HG03520 (cell line): ENCODE data around the gene MAPK4.

Source experiments
- ATAC-seq: cut with Tn5 transposase; IDR thresholded peaks from one replicate; pipeline ENCODE4 v1.9.1; 2021; ENCODE audit warnings: mild to moderate bottlenecking, moderate library complexity; ENCODE audit not compliant: unreplicated experiment

Gene MAPK4

DNA sequence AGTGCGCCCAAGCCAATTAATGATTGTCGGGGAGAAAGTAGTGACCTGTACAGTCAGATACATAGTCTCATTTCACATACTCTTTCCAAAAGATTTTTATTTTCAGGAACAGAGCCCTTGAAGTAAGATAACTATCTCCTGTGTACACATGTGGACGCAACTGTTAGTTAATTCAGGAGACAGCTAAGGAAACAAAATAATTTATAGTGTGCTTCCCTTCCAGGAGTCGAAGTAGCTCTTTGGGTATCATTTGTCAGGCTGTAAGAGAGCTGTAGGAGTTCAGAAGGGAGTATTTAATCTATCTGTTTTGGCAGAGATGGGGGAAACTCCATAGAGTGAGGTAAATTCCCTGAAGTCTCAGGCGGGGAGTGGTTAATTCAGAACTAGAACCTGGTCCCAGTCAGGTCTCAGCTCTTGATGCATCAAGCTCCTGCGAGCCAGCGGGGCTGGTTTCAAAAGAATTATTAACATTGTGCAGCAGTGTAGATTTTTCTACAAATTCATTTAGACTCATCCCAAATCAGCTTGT lies 63.0 kb downstream of the MAPK4 start:
- no peak for ATAC-seq

DNA sequence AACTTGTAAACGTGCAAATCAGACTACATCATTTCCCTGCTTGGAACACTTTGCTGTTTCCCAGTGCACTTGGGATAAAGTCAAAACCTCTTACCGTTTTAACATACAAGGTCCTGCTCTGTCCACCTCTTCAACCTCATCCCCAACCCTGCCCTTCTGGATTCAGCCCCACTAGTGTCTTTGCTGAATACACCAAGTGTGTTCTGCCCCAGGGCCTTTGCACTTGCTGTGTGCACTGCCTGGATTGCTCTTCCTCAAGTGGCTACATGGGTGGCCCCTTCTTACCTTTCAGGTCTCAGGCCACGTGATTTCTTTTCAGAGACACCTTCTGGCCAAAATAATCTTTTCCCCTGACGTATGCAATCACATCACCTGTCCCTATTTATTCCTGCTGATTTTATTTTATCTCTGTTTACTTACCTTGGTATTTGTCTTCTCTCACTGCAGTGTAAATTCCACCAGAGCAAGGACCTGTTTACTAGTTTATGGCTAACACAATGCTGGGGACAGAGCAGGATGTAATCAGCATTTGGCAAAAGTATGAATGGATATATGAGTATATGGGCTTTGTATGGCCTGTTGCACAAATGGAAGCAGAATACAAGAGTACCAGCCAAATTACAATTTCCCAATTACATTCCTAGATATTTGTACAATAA lies 63.9 kb downstream of the MAPK4 start:
- ATAC-seq, result no peak

DNA sequence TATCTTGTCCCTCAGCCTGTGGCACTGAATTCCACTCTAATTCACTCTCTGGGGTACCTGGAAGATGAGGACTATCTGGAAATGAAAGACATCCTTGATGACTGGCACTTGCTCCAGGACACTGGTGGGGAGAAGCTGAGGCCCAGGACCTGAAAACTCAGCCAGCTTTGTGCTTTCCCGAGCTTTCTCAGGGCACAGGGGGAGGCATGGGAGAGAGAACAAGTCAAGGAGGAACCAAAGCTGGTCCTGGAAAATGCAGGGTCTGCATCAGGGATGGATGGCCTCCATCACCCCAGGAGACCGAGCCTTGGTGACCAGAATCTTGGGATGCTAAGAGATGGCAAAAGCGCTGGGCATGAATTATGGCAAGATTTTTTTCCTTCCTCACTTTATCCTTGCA lies 65.1 kb downstream of the MAPK4 start:
- ATAC-seq, result no peak

DNA sequence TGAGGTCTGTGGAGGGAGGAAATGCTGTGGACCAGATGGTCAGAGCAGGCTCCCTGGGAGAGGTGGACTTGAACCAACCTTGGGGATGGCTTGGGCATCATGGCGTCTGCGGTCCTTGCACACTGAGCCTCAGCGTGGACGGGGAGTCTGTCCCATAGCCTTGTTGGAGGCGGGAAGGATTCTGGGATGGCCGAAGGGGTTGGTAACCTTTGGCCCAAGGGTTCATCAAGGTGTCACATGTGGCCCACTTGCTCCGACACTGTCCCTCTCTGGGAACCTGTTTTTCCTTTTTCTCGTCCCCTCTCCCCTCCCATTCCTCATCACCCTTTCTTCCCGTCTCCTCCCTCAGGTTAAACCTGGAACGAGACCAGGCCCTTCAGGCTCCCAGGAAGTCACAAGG lies 66.4 kb downstream of the MAPK4 start:
- no peak for ATAC-seq

- ATAC-seq, result no peak
These were observed 68.0 kb downstream of the MAPK4 start for GRCh38 chr18:50627594-50628532.

DNA sequence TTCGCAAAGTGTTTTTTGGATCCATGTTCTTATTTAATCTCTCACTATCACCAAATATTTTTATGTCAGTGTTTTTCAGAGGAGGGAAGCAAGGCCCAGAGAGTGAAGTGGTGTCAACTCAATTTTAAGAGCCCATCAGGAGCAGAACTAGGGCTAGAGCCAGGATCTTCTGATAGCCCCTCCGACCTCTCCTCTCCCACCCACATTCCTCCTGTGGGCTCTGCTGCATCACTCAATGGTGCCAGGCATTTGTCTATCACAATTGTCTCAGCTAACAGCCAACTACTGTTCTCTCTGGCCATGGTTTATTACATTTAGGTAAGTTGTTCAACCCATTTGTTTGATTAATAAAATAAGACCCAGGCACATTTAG lies 68.6 kb downstream of the MAPK4 start:
- no peak for ATAC-seq

DNA sequence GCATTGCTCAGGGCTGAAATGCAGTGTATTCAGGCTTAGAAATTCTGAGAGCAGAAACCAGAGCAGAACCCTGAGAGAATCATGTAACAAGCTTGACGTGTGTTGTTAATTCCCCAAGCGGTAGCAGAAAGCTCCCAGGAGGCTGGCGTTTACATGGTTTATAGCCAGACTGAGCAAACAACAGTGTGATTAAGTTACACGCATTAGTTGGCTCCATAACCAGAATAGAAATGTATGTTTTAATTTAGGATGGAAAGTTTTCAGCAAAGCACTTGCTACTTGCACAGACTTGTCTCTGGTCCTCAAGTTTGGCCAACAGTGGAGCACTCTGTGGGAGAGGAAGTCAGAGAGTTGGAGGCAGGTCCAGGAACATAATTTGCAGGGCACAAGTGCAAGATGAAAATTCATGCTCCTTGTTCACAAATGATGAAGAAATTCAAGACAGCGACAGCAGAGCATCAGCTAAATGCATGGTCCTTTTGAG lies 69.3 kb downstream of the MAPK4 start:
- ATAC-seq, result no peak

DNA sequence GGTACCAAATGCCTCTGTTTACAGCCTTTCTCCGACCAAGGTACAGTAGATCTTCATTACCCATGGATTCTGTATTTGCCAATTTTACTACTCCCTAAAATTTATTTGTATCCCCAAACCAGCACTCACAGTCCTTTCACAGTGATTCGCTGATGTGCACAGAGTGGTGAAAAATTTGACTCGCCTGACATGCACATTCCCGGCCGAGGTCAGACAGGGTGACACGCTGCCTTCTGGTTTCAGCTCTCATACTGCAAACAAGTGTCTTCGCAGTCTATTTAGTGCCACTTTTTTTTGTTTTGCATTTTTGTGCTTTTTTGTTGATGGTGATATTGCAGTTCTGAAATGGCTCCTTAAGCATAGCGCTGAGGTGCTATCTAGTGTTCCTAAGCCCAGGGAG lies 71.0 kb downstream of the MAPK4 start:
- ATAC-seq, result no peak

DNA sequence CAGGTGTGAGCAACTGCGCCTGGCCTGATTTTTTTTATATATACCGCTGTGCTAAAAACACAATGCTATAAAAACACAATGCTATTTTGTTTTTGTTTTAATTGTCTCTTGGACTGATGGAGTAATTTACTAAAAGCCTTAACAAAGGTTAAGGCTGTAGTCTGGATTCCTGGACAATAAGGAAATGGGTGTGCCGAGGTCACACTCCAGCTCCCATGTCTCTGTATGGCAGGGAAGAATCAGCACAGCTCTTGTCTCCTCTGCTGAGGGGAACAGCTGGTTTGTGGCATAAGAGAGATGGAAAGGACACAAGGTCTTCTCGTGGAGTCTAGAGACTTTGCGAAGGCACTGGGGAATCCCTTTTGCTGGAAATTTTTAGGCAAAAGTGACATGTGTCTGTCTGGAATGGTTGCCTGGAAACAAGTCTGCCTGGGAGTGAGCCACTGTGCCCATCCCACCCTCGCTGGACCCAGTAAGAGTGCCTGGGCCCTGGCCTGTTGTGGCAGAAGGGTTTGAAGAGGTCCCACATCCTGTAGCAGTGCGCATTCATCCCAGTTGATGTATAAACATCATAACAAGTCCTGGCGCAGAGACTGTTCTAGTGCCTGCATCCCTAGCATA lies 73.1 kb downstream of the MAPK4 start:
- no peak for ATAC-seq

GRCh38 chr18:50633992-50634391 lies 74.1 kb downstream of the MAPK4 start:
- ATAC-seq, result no peak

DNA sequence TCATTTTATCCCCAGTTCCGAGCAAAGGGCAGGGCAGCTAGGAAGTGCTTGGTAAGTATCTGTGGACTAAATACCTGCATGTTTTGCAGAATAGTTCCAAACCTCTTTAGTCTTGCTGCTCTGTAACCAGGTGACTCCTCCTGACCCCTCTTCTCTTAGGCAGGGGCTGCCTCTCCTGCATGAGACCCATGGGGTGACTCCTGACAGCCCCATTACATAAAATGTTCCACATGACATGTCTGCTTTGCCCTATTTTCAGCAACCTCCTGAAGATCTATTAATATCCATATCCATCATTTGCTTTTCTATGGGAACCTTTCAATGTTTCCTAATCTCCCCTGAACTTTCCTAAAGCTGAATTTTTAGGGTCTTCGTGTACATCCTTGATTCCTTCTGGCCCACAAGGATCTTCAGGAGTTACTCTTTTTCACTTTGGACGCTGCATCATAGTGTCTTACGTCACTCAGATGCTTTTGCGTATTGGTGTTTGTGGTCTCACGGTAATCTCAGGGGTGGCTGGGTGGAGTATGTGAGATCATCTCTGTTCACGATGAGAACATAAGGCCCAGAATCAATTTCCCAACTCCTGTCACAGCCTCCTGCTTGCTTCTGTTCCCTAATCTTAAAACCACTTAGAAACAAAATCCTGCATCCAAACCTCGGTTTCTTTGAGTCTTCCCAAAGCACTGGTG lies 76.6 kb downstream of the MAPK4 start:
- ATAC-seq, result no peak

- no peak for ATAC-seq
These were observed 78.4 kb downstream of the MAPK4 start for GRCh38 chr18:50638016-50638883.

DNA sequence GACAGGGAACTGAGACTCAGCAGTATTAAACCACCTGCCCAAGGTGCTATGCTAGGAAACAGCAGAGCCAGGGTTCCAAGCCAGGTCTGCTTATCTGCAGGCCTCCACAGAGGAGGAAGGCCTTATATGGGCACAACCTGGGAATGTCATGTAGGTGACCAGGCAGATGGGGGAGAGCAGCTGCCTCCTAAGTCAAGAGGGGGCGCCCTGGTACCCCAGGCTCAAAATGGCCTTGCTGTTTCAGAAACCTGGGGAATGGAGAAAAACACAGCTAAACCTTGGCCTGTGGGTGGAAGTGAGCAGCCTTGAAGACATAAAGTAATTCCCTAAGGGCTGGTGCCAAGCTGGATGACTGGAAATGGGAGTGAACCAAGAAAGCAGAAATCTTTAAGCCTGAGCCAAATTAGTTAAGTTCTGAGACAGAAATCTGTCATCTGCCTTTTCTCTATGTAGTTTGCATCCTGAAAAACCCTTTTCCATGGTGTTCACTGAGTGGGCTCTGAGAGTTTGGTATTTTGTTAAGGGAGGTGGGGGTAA lies 79.1 kb downstream of the MAPK4 start:
- ATAC-seq, result no peak

GRCh38 chr18:50639711-50640110 lies 79.8 kb downstream of the MAPK4 start:
- ATAC-seq, result no peak

GRCh38 chr18:50642439-50642838 lies 82.6 kb downstream of the MAPK4 start:
- no peak for ATAC-seq

DNA sequence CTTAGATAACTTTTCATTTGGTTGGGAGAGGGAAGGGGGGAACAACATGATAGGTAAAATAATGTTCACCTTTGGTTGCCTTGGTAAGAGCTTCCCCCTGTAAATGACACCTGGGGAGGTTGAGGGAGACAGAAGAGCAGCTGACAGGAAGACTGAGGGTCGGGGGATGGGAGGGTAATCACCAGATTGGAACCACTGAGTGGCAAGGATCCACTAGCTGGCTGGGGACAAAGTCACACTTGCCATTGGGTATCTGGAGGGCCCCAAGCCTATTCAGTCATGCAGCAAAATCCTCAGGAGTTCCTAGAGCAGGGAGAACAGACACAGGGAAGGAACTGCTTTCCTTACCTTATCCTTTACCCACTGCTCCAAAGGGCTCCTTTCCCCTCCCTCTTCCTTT lies 84.3 kb downstream of the MAPK4 start:
- no peak for ATAC-seq

GRCh38 chr18:50644807-50645206 lies 84.9 kb downstream of the MAPK4 start:
- ATAC-seq, result no peak

- ATAC-seq, result no peak
These were observed 87.3 kb downstream of the MAPK4 start for GRCh38 chr18:50647237-50647636.

DNA sequence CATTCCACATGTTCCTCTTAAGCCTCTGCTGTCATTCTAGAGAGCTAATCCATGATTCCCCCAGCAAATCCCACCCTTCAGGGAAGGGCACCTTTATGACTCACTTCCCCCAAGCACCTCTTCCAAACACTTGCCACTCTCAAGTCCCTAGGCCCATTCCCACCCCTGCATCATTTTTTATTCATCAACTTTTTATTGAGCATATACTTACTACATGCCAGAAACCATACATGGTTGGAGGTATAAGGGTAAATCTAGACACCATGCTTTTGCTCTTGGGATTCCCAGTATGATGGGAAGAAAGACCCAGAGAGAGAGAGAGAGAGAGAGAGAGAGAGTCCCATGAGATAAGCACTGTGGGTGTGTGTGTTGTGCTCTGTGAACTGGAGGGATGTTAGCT lies 87.9 kb downstream of the MAPK4 start:
- ATAC-seq, result no peak

- ATAC-seq, result no peak
These were observed 89.9 kb downstream of the MAPK4 start for GRCh38 chr18:50649821-50650220.
